Natural killer cell (primary cell): Measurements from ENCODE around the gene DNALI1. TPM values are rescaled to one million over a fixed set of nuclear protein-coding genes. Genes with fewer than 3 reads are reported as not detected.

Experiments
- ATAC-seq, 3 donors: fragments of 150-1000 bp in 2 of 3; fragments of 200-7000 bp in 1 of 3; cut with Tn5 transposase; 1 replicate in 1 of 3; 2 replicates in 2 of 3; pipeline ENCODE4 v1.10.0; 2021; ENCODE audit warnings: mild to moderate bottlenecking in 2 of 3, moderate library complexity in 2 of 3
- DNase-seq, 2 donors: peaks; one replicate each; pipeline versions ENCODE4 v3.0.0 to v3.0.0-alpha.2; 2013 to 2021; ENCODE audit warnings: mixed read lengths in 1 of 2
- H3K27ac ChIP-seq: one replicate; pipeline ENCODE4 v1.5.1; 2013; ENCODE audit warnings: mild to moderate bottlenecking, low read length
- H3K27me3 ChIP-seq: one replicate; pipeline ENCODE4 v1.6.1; 2013; ENCODE audit warnings: low read length; ENCODE audit not compliant: control insufficient read depth, insufficient read depth
- H3K36me3 ChIP-seq: one replicate; pipeline ENCODE4 v1.6.1; 2013; ENCODE audit warnings: low read length; ENCODE audit not compliant: control insufficient read depth, insufficient read depth
- H3K4me1 ChIP-seq: one replicate; pipeline ENCODE4 v1.6.1; 2013; ENCODE audit warnings: low read length; ENCODE audit not compliant: control insufficient read depth, insufficient read depth
- H3K4me3 ChIP-seq: one replicate; pipeline ENCODE4 v1.5.1; 2013; ENCODE audit warnings: low read length
- H3K9me3 ChIP-seq: one replicate; pipeline ENCODE4 v1.6.1; 2013; ENCODE audit warnings: low read length; ENCODE audit not compliant: control insufficient read depth, insufficient read depth
- H3K27ac Mint-ChIP-seq, 2 donors: one replicate each; pipeline ENCODE4 v1.8.0; 2022; ENCODE audit warnings: mild to moderate bottlenecking in 2 of 2, mixed read lengths in 2 of 2, moderate library complexity in 1 of 2
- H3K27me3 Mint-ChIP-seq, 2 donors: one replicate each; pipeline ENCODE4 v1.8.0; 2022; ENCODE audit warnings: low read depth in 2 of 2, mixed read lengths in 2 of 2
- H3K36me3 Mint-ChIP-seq: one replicate; pipeline ENCODE4 v1.8.0; 2022; ENCODE audit warnings: mixed read lengths
- H3K4me1 Mint-ChIP-seq, 2 donors: one replicate each; pipeline ENCODE4 v1.8.0; 2022; ENCODE audit warnings: mixed read lengths in 2 of 2
- H3K4me3 Mint-ChIP-seq: one replicate; pipeline ENCODE4 v1.8.0; 2022; ENCODE audit warnings: mild to moderate bottlenecking, moderate library complexity, mixed read lengths
- H3K9me3 Mint-ChIP-seq, 2 donors: one replicate each; pipeline ENCODE4 v1.8.0; 2022; ENCODE audit warnings: mixed read lengths in 2 of 2
- WGBS: methylation state at CpG from one replicate; pipeline ENCODE4 v1.1.7; 2013; ENCODE audit warnings: missing lambda C conversion rate; ENCODE audit not compliant: insufficient coverage; 5-methylcytosine and 5-hydroxymethylcytosine counted together
- intact Hi-C: fragments of 100-400 bp; cut with micrococcal nuclease; formaldehyde crosslinking; loops from one replicate; pipeline ENCODE4 v1.14.2; 2022
- total RNA-seq, 4 donors: library from RNA; stranded (reverse); fragments of 120-200 nt in 1 of 4; gene quantifications; one replicate each; pipeline versions ENCODE4 v1.2.3 to v1.2.4, GENCODE V29; 2013 to 2022
- TF ChIP-seq, protein P1 (sequence below): fragments of 200-600 bp; IDR thresholded peaks from one replicate; pipeline ENCODE4 v1.8.0; 2022; ENCODE audit warnings: antibody characterized with exemption

DNALI1 gene
- total RNA-seq, 3 donors from 2014 or later (not counting 1 experiment from before 2014, with no cell fraction given), result 0.09 TPM; not detected in 2

DNA sequence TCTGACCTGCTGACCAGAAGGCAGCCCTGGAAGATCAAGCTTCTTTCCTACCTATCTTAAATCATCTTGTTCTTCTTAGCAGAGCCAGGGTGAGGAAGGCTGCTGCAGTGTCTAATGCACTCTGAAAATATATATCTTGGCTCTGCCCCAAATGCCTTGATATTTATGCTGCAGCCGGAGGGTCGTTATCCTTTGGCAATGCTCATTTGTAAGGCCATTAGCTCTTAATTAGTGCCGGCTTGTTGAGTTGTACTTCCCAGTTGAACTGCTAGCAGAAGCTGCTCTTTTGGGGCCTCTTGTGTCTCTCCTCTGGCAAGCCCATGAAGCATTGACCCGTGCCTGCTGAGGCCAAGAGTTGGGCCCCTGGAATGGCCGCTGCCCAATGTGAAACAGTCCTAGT is 43.2 kb downstream of the DNALI1 start:
- 90% methylated on average over 5 of the region's 5 CpGs for WGBS
- no peak overlapping the region for H3K27ac ChIP-seq
- DNase-seq, result no peak
- Mint-ChIP-seq H3K36me3 (no peaks in the 10 kb centered on the region), H3K9me3 (no peaks in the 10 kb centered on the region), H3K27ac (no peak overlapping the region), H3K4me1 (peaks cover 24% of the 10 kb centered on the region in 2 donors), H3K4me3 (no peak overlapping the region), H3K27me3 (peaks cover 0 to 11% of the 10 kb centered on the region in 2 donors)
- ATAC-seq, result no peak
- no peaks in the 10 kb centered on the region for H3K9me3 ChIP-seq
- no peaks in the 10 kb centered on the region for H3K36me3 ChIP-seq
- intact Hi-C loops, result loop anchor here (5.0 to 10.0 kb wide), 2 partner anchors 48 to 245 kb away; partner anchors contain the start of gene SNIP1
- H3K27me3 ChIP-seq, result no peaks in the 10 kb centered on the region
- no peak overlapping the region for H3K4me3 ChIP-seq
- TF ChIP-seq, protein P1, sequence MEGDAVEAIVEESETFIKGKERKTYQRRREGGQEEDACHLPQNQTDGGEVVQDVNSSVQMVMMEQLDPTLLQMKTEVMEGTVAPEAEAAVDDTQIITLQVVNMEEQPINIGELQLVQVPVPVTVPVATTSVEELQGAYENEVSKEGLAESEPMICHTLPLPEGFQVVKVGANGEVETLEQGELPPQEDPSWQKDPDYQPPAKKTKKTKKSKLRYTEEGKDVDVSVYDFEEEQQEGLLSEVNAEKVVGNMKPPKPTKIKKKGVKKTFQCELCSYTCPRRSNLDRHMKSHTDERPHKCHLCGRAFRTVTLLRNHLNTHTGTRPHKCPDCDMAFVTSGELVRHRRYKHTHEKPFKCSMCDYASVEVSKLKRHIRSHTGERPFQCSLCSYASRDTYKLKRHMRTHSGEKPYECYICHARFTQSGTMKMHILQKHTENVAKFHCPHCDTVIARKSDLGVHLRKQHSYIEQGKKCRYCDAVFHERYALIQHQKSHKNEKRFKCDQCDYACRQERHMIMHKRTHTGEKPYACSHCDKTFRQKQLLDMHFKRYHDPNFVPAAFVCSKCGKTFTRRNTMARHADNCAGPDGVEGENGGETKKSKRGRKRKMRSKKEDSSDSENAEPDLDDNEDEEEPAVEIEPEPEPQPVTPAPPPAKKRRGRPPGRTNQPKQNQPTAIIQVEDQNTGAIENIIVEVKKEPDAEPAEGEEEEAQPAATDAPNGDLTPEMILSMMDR, result no peak
- H3K4me1 ChIP-seq, result peaks cover 12% of the 10 kb centered on the region

DNA sequence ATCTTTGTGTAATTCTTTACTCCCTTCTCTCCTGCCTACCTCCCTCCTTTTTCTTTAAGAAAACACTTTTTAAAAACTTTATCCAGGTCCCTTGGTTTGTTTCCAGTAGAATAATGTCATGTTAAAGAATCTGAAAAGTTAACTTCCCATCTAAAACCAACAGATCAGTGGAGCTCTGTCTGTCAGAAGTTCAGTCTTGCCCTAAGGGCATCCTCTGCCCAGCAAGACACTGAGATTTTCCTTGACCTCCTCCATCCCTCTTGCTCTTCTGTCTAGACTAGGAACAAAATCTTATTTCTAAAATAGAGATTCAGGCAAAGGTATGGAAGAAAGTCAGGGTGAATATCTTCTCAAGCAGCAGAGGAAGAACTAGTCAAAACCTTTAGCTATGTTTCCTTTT is 44.7 kb downstream of the DNALI1 start:
- intact Hi-C loops, result no loop called here
- H3K27me3 Mint-ChIP-seq, result peaks cover 0 to 11% of the 10 kb centered on the region in 2 donors
- no peak overlapping the region for H3K4me3 Mint-ChIP-seq
- no peak overlapping the region for H3K27ac Mint-ChIP-seq
- H3K9me3 ChIP-seq, result no peaks in the 10 kb centered on the region
- TF ChIP-seq, protein P1, result no peak
- peaks cover 9% of the 10 kb centered on the region in 2 donors for H3K4me1 Mint-ChIP-seq
- ATAC-seq (no peak), DNase-seq (no peak)
- no peaks in the 10 kb centered on the region for H3K36me3 ChIP-seq
- no peak overlapping the region for H3K27ac ChIP-seq
- H3K4me1 ChIP-seq, result peaks cover 3% of the 10 kb centered on the region
- no peaks in the 10 kb centered on the region for H3K9me3 Mint-ChIP-seq
- no peaks in the 10 kb centered on the region for H3K27me3 ChIP-seq
- no peaks in the 10 kb centered on the region for H3K36me3 Mint-ChIP-seq
- H3K4me3 ChIP-seq, result no peak overlapping the region

DNA sequence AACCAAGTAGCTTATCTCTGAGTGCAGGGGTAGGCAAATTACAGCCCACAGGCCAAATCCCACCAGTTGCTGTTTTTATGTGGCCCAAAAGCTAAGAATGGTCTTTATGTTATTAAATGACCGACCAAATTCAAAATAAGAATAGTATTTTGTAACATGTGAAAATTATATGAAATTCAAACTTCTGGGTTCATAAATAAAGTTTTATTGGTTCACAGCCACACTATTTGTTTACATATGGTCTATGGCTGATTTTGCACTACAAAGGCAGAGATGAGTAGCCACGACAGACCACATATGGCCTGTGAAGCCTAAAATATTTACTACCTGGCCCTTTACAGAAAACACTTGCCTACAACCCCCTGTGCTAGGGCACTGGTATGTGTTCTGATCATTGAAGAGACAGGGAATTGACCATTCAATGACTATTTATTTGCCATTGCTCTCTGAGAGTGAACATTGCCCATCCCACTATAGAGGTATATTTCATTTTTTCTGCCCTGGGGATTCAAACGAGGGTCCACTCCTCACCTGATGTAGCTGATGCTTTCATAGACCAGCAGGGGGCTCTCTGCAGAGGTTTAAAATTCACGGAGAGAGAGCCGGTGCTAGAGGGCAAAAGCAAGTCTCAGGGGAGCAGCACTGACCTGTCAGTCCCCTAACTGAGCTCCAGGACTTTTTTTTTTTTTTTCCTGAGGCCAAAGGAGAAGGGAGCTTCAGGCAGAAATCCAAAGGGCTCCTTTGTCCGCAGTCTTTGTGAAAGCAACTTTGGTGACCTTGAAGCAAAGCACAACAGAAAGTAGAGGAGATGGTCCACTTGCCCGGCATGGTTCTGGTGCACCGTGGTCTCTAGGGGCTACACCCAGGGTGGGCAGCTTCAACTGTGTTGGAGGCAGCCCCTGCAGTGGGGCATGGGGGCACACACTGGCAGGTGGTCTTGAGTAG is 46.3 kb downstream of the DNALI1 start:
- H3K36me3 Mint-ChIP-seq, result no peaks in the 10 kb centered on the region
- WGBS, result 33% methylated on average over 6 of the region's 8 CpGs

More for the DNA sequence above, 46.3 kb downstream of the DNALI1 start:
- Mint-ChIP-seq H3K27me3 (peaks cover 0 to 11% of the 10 kb centered on the region in 2 donors), H3K27ac (no peak overlapping the region), H3K9me3 (no peaks in the 10 kb centered on the region), H3K4me3 (no peak overlapping the region), H3K4me1 (peaks cover 5% of the 10 kb centered on the region in 2 donors)
- intact Hi-C loops, result loop anchor here (1.0 kb wide), 1 partner anchor 79 kb away; no protein-coding TSS in a partner anchor
- Histone ChIP-seq H3K9me3 (no peaks in the 10 kb centered on the region), H3K4me3 (no peak overlapping the region), H3K27me3 (no peaks in the 10 kb centered on the region), H3K4me1 (peaks cover 3% of the 10 kb centered on the region), H3K27ac (no peak overlapping the region), H3K36me3 (no peaks in the 10 kb centered on the region)
- ATAC-seq (peak; percentile 58 to 75 (median 67)), DNase-seq (peak in 1 of 2 donors; percentile 71)
- TF ChIP-seq, protein P1, result peak; percentile 61
